C4-2B (cell line): Measurements from ENCODE around the gene CRIP3.

Experiments
- ZFX ChIP-seq: fragments of 450-650 bp; IDR thresholded peaks from 2 replicates; pipeline ENCODE4 v1.6.1; 2017
- TF ChIP-seq, protein P1 (sequence below): fragments of 450-650 bp; conservative IDR thresholded peaks from 2 replicates; pipeline ENCODE4 v1.5.1; 2017; ENCODE audit warnings: mild to moderate bottlenecking

- TF ChIP-seq, protein P1, sequence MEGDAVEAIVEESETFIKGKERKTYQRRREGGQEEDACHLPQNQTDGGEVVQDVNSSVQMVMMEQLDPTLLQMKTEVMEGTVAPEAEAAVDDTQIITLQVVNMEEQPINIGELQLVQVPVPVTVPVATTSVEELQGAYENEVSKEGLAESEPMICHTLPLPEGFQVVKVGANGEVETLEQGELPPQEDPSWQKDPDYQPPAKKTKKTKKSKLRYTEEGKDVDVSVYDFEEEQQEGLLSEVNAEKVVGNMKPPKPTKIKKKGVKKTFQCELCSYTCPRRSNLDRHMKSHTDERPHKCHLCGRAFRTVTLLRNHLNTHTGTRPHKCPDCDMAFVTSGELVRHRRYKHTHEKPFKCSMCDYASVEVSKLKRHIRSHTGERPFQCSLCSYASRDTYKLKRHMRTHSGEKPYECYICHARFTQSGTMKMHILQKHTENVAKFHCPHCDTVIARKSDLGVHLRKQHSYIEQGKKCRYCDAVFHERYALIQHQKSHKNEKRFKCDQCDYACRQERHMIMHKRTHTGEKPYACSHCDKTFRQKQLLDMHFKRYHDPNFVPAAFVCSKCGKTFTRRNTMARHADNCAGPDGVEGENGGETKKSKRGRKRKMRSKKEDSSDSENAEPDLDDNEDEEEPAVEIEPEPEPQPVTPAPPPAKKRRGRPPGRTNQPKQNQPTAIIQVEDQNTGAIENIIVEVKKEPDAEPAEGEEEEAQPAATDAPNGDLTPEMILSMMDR: no peak
- no peak for TF ChIP-seq ZFX
These were observed 49.6 kb downstream of the CRIP3 start for GRCh38 chr6:43258807-43259686.
